Psoas muscle (tissue), 8 donors: Measurements from ENCODE around the gene MX2. TPM values are rescaled to one million over a fixed set of nuclear protein-coding genes. Genes with fewer than 3 reads are reported as not detected.

ENCODE experiments used
- ATAC-seq, 4 donors: fragments of 200-7000 bp; cut with Tn5 transposase; one replicate each; pipeline ENCODE4 v1.9.1; 2020; ENCODE audit warnings: moderate library complexity in 3 of 4, mild to moderate bottlenecking in 2 of 4
- DNase-seq, 2 donors: peaks; one replicate each; pipeline ENCODE4 v3.0.0-alpha.2; 2020
- H3K27ac ChIP-seq: fragments of 200-600 bp; one replicate; pipeline ENCODE4 v1.8.0; 2022
- H3K27me3 ChIP-seq, 3 donors: fragments of 200-600 bp in 1 of 3; one replicate each; pipeline versions ENCODE4 v1.6.1 to v1.8.0; 2013 to 2022; ENCODE audit warnings: low read length in 2 of 3, mild to moderate bottlenecking in 2 of 3, moderate library complexity in 1 of 3; ENCODE audit not compliant: insufficient read depth in 3 of 3
- H3K36me3 ChIP-seq, 2 donors: fragments of 200-600 bp in 1 of 2; one replicate each; pipeline versions ENCODE4 v1.6.1 to v1.8.0; 2013 to 2022; ENCODE audit warnings: low read depth in 1 of 2, mild to moderate bottlenecking in 1 of 2, moderate library complexity in 1 of 2; ENCODE audit not compliant: insufficient read depth in 1 of 2
- H3K4me1 ChIP-seq: fragments of 200-600 bp; one replicate; pipeline ENCODE4 v1.8.0; 2022
- H3K4me3 ChIP-seq: fragments of 200-600 bp; one replicate; pipeline ENCODE4 v1.8.0; 2022; ENCODE audit warnings: mild to moderate bottlenecking
- H3K9me3 ChIP-seq: fragments of 200-600 bp; one replicate; pipeline ENCODE4 v1.8.0; 2022
- WGBS, 3 donors: extraction: QIAGEN DNeasy Blood & Tissue Kit; methylation state at CpG; one replicate each; pipeline versions ENCODE4 v1.1.6 to v1.1.7; 2013; 5-methylcytosine and 5-hydroxymethylcytosine counted together
- intact Hi-C, 2 donors: fragments of 100-400 bp; cut with DNase I; formaldehyde crosslinking; loops; one replicate each; pipeline versions ENCODE4 v1.11.0 to v1.14.2; 2022
- polyA plus RNA-seq, 3 donors: library from polyadenylated mRNA; stranded (reverse); fragments of 200-250 nt; gene quantifications; one replicate each; pipeline ENCODE4 v1.2.3, GENCODE V29; 2013
- total RNA-seq, 4 donors: library from RNA; stranded (reverse); fragmentation: NEBNext Ultra II Directional in 2 of 4; extraction: Animal tissue kit (Norgen Biotek cat#: 25700) in 2 of 4; gene quantifications; one replicate each; pipeline versions ENCODE4 v1.2.1 to v1.2.4, GENCODE V29; 2021 to 2023
- TF ChIP-seq, protein P1 (sequence below): fragments of 200-600 bp; IDR thresholded peaks from one replicate; pipeline ENCODE4 v1.8.0; 2022; ENCODE audit warnings: antibody characterized with exemption
- donor health status: healthy with polysubstance abuse.
- donor health status: DM: no; HTN: no; CAD: no; lungs with moderate emphysema.
- donor health status: Bipolar disorder and iron deficiency.
- donor health status: healthy.
- donor health status: DM: yes; HTN: yes; CAD: no.
- donor health status: DM: no; HTN: no; CAD: no.
- donor health status: DM: no; HTN: no; CAD: no.
- donor health status: DM: yes; HTN: yes; CAD: no.

MX2 gene
- total and polyA plus RNA-seq, 7 donors: 1.2 to 3.6 (median 2.7) TPM

DNA sequence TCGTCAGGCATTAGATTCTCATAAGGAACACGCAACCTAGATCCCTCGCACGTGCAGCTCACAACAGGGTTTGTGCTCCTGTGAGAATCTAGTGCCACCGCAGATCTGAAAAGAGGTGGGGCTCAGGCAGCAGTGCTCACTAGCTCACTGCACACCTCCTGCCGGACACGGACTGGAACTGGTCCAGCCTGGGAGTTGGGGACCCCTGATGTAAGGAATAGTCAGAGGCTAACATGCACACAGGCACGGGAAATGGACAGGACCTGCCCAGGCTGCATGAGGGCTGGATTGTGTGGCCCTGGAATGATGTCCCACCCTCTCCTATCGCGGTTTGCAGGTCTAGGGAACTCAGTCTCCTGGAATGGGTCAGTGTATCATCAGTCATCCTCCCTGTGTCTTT is 41.0 kb downstream of the MX2 start:
- H3K36me3 ChIP-seq: no peaks in the 10 kb centered on the region
- WGBS, 3 donors: 88 to 91% (median 90%) methylated on average over 10 of the region's 10 CpGs
- TF ChIP-seq, protein P1, sequence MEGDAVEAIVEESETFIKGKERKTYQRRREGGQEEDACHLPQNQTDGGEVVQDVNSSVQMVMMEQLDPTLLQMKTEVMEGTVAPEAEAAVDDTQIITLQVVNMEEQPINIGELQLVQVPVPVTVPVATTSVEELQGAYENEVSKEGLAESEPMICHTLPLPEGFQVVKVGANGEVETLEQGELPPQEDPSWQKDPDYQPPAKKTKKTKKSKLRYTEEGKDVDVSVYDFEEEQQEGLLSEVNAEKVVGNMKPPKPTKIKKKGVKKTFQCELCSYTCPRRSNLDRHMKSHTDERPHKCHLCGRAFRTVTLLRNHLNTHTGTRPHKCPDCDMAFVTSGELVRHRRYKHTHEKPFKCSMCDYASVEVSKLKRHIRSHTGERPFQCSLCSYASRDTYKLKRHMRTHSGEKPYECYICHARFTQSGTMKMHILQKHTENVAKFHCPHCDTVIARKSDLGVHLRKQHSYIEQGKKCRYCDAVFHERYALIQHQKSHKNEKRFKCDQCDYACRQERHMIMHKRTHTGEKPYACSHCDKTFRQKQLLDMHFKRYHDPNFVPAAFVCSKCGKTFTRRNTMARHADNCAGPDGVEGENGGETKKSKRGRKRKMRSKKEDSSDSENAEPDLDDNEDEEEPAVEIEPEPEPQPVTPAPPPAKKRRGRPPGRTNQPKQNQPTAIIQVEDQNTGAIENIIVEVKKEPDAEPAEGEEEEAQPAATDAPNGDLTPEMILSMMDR: no peak

DNA sequence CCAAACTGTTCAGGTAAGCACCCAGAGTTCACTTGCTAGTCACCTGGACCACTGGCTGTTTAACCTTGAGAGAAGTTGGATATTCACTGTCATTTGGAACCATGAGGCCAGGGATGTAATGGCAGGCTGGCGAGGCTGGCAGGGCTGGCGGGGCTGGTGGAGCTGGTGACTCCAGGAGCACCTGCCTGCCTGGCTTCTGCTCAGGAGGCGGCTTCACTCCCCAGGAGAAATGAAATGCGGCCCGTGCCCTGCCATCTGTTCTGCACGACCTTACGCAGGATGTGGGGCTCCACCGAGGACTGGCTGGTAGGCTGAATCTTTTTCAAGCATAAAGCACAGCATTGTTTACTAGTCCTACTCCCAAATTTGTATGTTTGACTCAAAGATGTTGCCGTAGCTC is 41.5 kb downstream of the MX2 start:
- no peaks in the 10 kb centered on the region for H3K36me3 ChIP-seq
- DNase-seq: no peak
- WGBS, 3 donors: 67 to 70% (median 68%) methylated on average over 9 of the region's 9 CpGs
- H3K27me3 ChIP-seq: no peaks in the 10 kb centered on the region
- H3K4me1 ChIP-seq: no peaks in the 10 kb centered on the region
- no peak overlapping the region for H3K4me3 ChIP-seq
- H3K27ac ChIP-seq: no peak overlapping the region
- no peak for ATAC-seq
- no peaks in the 10 kb centered on the region for H3K9me3 ChIP-seq
- TF ChIP-seq, protein P1: no peak
- intact Hi-C loops: no loop called here

More for the DNA sequence above, 41.0 kb downstream of the MX2 start:
- no peaks in the 10 kb centered on the region for H3K27me3 ChIP-seq
- no peak for ATAC-seq
- intact Hi-C loops: no loop called here
- H3K4me1 ChIP-seq: no peaks in the 10 kb centered on the region
- no peak for DNase-seq
- no peak overlapping the region for H3K4me3 ChIP-seq
- no peak overlapping the region for H3K27ac ChIP-seq
- no peaks in the 10 kb centered on the region for H3K9me3 ChIP-seq

DNA sequence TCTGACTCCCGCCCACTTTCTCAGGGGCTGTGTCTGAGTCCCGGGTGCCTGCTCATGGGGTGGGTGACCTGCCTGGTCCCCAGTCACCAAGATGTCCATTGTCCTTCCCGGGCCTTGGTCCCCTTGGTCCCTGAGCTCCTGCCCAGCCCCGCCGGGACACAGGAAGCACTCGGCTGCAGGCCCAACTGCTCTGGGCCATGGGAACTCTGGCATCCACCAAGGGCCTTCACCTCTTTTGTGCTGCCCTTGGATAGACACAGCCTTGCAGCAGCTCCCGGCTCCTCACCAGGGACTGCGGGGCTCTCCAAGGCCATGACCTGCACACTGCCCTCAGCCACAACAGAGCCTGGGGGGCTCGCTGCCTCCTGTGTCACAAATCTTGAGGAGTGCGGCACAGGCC is 42.1 kb downstream of the MX2 start:
- 86 to 89% (median 88%) methylated on average over 10 of the region's 10 CpGs for WGBS, 3 donors
- intact Hi-C loops: no loop called here
- H3K27me3 ChIP-seq: no peaks in the 10 kb centered on the region
- H3K27ac ChIP-seq: no peak overlapping the region
- no peak for ATAC-seq
- H3K36me3 ChIP-seq: no peaks in the 10 kb centered on the region
- no peak overlapping the region for H3K4me3 ChIP-seq
- H3K4me1 ChIP-seq: no peaks in the 10 kb centered on the region
- DNase-seq: no peak
- TF ChIP-seq, protein P1: no peak
- no peaks in the 10 kb centered on the region for H3K9me3 ChIP-seq

DNA sequence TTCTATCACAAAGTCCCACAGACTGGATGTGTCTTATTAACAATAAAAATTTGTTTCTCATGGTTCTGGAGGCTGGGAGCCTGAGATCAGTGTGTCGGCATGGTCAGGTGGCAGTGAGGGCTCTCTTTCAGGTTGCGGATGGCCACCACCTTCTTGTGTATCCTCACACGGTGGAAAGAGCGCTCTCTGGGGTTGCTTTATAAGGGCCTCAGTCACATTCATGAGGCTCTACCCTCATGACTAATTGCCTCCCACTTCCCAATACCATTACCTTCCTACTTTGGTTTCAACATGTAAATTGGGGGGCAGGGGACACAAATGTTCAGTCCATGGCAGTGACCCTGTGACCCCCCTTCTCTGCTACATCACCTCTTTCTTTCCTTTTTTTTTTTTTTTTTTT is 43.5 kb downstream of the MX2 start:
- DNase-seq: no peak
- Histone ChIP-seq H3K4me1 (no peaks in the 10 kb centered on the region), H3K27me3 (no peaks in the 10 kb centered on the region), H3K27ac (no peak overlapping the region), H3K4me3 (no peak overlapping the region), H3K36me3 (no peaks in the 10 kb centered on the region), H3K9me3 (no peaks in the 10 kb centered on the region)
- intact Hi-C loops: no loop called here
- 89 to 93% (median 89%) methylated on average over 4 of the region's 4 CpGs for WGBS, 3 donors
- TF ChIP-seq, protein P1: no peak
- no peak for ATAC-seq

GRCh38 chr21:41406340-41406739 is 44.5 kb downstream of the MX2 start:
- intact Hi-C loops: no loop called here

More at GRCh38 chr21:41406340-41406739, 44.5 kb downstream of the MX2 start:
- Histone ChIP-seq H3K4me3 (no peak overlapping the region), H3K27me3 (no peaks in the 10 kb centered on the region), H3K9me3 (no peaks in the 10 kb centered on the region), H3K36me3 (no peaks in the 10 kb centered on the region), H3K27ac (no peak overlapping the region), H3K4me1 (no peaks in the 10 kb centered on the region)
- no peak for DNase-seq
- ATAC-seq: no peak
- 83 to 86% (median 86%) methylated on average over 6 of the region's 6 CpGs for WGBS, 3 donors
- TF ChIP-seq, protein P1: no peak
